ENCODE data around the gene NELFCD. TPM values are rescaled to one million over a fixed set of nuclear protein-coding genes. Genes with fewer than 3 reads are reported as not detected.

The NELFCD gene
- total and polyA plus RNA-seq, 9 of the 15 experiments (the other 6 are each of a cell fraction or from before 2014, with no cell fraction given): 11.7 to 163 (median 96.5) TPM

- peak; percentile 73 to 98; a peak in 3 of 4 replicates for TF ChIP-seq TEAD1 (CRISPR knock-in tag; IDR thresholded peaks at IDR 0.05)
- no peak for TF ChIP-seq BRF1 (IDR thresholded peaks at IDR 0.05; ENCODE audit: borderline replicate concordance, extremely low read depth, insufficient read length)
- no peak for TF ChIP-seq KHSRP (IDR thresholded peaks at IDR 0.05)
- peak; percentile 94 for TF ChIP-seq OTX1 (CRISPR knock-in tag; IDR thresholded peaks at IDR 0.05)
- no peak for TF ChIP-seq ZNF143 (CRISPR knock-in tag; IDR thresholded peaks at IDR 0.05)
- TF ChIP-seq, protein P1, sequence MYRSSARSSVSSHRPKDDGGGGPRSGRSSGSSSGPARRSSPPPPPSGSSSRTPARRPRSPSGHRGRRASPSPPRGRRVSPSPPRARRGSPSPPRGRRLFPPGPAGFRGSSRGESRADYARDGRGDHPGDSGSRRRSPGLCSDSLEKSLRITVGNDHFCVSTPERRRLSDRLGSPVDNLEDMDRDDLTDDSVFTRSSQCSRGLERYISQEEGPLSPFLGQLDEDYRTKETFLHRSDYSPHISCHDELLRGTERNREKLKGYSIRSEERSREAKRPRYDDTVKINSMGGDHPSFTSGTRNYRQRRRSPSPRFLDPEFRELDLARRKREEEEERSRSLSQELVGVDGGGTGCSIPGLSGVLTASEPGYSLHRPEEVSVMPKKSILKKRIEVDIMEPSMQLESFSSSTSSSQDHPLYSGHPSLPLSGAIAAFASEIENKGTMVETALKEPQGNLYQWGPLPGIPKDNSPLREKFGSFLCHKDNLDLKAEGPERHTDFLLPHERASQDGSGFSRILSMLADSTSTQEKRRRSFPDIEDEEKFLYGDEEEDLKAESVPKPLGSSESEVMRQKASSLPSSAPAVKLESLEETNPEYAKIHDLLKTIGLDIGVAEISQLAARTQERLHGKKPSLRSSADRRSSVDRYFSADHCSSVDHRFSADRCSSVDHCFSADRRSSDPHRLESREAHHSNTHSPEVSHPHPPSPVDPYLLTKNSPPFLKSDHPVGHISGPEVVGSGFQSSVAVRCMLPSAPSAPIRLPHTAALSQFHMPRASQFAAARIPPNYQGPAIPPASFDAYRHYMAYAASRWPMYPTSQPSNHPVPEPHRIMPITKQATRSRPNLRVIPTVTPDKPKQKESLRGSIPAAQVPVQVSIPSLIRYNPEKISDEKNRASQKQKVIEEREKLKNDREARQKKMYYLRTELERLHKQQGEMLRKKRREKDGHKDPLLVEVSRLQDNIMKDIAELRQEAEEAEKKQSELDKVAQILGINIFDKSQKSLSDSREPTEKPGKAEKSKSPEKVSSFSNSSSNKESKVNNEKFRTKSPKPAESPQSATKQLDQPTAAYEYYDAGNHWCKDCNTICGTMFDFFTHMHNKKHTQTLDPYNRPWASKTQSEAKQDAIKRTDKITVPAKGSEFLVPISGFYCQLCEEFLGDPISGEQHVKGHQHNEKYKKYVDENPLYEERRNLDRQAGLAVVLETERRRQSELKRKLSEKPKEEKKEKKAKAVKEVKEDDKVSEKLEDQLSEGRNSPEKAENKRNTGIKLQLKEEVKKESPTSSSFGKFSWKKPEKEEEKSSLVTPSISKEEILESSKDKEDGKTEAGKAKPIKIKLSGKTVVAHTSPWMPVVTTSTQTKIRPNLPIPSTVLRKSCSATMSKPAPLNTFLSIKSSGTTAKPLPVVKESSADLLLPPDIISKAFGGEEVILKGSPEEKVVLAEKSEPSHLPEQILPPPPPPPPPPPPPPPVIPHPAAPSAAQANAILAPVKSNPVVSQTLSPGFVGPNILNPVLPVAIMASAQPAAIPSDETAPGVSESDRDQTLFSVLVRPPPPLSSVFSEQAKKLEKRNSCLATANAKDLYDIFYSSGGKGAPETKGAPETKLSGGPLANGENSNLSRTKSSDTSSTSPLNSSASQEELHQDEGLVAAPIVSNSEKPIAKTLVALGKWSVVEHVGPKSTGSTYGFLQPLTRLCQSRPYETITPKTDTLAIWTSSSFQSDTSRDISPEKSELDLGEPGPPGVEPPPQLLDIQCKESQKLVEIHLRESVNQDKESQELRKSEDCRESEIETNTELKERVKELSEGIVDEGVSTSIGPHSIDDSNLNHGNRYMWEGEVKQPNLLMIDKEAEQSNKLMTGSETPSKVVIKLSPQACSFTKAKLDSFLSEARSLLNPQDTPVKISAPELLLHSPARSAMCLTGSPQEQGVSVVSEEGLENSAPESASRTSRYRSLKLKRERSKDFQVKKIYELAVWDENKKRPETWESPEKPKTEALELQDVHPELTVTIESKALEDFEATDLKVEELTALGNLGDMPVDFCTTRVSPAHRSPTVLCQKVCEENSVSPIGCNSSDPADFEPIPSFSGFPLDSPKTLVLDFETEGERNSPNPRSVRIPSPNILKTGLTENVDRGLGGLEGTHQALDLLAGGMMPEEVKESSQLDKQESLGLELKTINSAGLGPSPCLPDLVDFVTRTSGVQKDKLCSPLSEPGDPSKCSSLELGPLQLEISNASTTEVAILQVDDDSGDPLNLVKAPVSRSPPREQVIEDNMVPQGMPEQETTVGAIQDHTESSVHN (IDR thresholded peaks at IDR 0.05; ENCODE audit: borderline replicate concordance in 1 of 2, low read depth in 1 of 2): no peak
- peak; percentile 89 for TF ChIP-seq NR2F6 (CRISPR knock-in tag; IDR thresholded peaks at IDR 0.05)
- peak; percentile 60 for TF ChIP-seq POLR2H (tag; IDR thresholded peaks at IDR 0.05; ENCODE audit: low read depth)
- TF ChIP-seq, protein P2, sequence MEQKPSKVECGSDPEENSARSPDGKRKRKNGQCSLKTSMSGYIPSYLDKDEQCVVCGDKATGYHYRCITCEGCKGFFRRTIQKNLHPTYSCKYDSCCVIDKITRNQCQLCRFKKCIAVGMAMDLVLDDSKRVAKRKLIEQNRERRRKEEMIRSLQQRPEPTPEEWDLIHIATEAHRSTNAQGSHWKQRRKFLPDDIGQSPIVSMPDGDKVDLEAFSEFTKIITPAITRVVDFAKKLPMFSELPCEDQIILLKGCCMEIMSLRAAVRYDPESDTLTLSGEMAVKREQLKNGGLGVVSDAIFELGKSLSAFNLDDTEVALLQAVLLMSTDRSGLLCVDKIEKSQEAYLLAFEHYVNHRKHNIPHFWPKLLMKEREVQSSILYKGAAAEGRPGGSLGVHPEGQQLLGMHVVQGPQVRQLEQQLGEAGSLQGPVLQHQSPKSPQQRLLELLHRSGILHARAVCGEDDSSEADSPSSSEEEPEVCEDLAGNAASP (IDR thresholded peaks at IDR 0.05): no peak
- TF ChIP-seq, protein P3, sequence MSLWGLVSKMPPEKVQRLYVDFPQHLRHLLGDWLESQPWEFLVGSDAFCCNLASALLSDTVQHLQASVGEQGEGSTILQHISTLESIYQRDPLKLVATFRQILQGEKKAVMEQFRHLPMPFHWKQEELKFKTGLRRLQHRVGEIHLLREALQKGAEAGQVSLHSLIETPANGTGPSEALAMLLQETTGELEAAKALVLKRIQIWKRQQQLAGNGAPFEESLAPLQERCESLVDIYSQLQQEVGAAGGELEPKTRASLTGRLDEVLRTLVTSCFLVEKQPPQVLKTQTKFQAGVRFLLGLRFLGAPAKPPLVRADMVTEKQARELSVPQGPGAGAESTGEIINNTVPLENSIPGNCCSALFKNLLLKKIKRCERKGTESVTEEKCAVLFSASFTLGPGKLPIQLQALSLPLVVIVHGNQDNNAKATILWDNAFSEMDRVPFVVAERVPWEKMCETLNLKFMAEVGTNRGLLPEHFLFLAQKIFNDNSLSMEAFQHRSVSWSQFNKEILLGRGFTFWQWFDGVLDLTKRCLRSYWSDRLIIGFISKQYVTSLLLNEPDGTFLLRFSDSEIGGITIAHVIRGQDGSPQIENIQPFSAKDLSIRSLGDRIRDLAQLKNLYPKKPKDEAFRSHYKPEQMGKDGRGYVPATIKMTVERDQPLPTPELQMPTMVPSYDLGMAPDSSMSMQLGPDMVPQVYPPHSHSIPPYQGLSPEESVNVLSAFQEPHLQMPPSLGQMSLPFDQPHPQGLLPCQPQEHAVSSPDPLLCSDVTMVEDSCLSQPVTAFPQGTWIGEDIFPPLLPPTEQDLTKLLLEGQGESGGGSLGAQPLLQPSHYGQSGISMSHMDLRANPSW (CRISPR knock-in tag; IDR thresholded peaks at IDR 0.05): 0 out of 2 replicates have a peak, but pooled peaks have one; percentile 30
- TF ChIP-seq MAFK (IDR thresholded peaks at IDR 0.05; ENCODE audit: low read length): no peak
- TF ChIP-seq ATF1 (CRISPR knock-in tag; IDR thresholded peaks at IDR 0.05): no peak
- TF ChIP-seq ATF1 (tag; IDR thresholded peaks at IDR 0.05): peak; percentile 85
- no peak for TF ChIP-seq SNRNP70 (optimal IDR thresholded peaks at IDR 0.05; ENCODE audit: low read depth, low read length)
- peak; percentile 94 for TF ChIP-seq ZNF140 (CRISPR knock-in tag; IDR thresholded peaks at IDR 0.05)
- TF ChIP-seq FOXK2 (conservative IDR thresholded peaks at IDR 0.05 in 1 of 2, IDR thresholded peaks at IDR 0.05 in 1 of 2; ENCODE audit: low read depth in 2 of 2): no peak
- peak; percentile 73; the same call in 1 of the 2 replicates for TF ChIP-seq ZNF23 (CRISPR knock-in tag; IDR thresholded peaks at IDR 0.05)
These were observed 51.1 kb downstream of the NELFCD start, which contains the start of gene ATP5F1E (continued) for GRCh38 chr20:59032023-59032712.
